Hepatocyte (in vitro differentiated cells): ENCODE measurements around the gene PER2.

Experiments
- EZH2 ChIP-seq: fragments of 200-600 bp; sonication (generic); IDR thresholded peaks from 2 replicates; pipeline ENCODE4 v1.6.1; 2016; ENCODE audit warnings: antibody characterized with exemption, mild to moderate bottlenecking, borderline replicate concordance
- TF ChIP-seq, protein P1 (sequence below): fragments of 200-600 bp; sonication (generic); IDR thresholded peaks from 2 replicates; pipeline ENCODE4 v1.5.1; 2016; ENCODE audit warnings: antibody characterized with exemption, mild to moderate bottlenecking; ENCODE audit not compliant: poor library complexity

DNA sequence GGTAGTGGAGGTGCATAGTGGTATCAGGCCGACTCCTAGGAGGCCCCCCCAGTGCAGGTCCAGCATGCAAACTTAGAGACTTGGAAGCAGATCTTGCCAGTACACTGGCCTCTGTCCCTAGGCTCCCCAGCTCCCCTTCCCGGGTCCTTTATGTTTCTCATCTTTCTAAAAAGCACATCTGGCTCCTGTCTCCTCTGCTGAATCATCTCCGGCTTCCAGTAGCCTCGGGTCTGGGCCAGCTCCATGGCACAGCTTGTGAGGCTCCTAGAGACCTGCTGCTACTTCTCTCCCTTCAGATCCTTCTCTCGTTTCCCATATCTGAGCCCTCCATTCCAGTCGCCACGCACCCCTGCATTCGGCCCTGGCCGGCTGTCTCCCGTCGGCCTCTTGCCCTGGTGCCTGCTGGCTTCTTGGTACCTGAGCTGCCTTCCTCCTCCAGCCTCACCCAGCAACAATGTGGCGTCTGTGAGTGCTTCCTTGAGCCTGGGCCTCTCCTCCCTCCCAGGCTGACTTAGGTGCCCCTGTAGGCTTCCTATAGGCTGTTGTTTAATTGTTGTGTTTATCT is 38.5 kb upstream of the PER2 start:
- TF ChIP-seq, protein P1, sequence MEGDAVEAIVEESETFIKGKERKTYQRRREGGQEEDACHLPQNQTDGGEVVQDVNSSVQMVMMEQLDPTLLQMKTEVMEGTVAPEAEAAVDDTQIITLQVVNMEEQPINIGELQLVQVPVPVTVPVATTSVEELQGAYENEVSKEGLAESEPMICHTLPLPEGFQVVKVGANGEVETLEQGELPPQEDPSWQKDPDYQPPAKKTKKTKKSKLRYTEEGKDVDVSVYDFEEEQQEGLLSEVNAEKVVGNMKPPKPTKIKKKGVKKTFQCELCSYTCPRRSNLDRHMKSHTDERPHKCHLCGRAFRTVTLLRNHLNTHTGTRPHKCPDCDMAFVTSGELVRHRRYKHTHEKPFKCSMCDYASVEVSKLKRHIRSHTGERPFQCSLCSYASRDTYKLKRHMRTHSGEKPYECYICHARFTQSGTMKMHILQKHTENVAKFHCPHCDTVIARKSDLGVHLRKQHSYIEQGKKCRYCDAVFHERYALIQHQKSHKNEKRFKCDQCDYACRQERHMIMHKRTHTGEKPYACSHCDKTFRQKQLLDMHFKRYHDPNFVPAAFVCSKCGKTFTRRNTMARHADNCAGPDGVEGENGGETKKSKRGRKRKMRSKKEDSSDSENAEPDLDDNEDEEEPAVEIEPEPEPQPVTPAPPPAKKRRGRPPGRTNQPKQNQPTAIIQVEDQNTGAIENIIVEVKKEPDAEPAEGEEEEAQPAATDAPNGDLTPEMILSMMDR = no peak
- TF ChIP-seq EZH2 = no peak
